DOHH2 (cell line): ENCODE data around the gene COX7A2.
A peak's percentile ranks its signal among the peaks of the same experiment; 100 is the strongest.

Experiments used
- H3F3A ChIP-seq: fragments of 200-600 bp; sonication (generic), shearing (Covaris generic); 2 replicates; pipeline ENCODE4 v1.6.0; 2016; ENCODE audit warnings: antibody characterized with exemption, mild to moderate bottlenecking; ENCODE audit not compliant: control insufficient read depth, insufficient read depth
- H3K27ac ChIP-seq: fragments of 200-600 bp; sonication (generic); 2 replicates; pipeline ENCODE4 v1.5.1; 2014; ENCODE audit warnings: low read depth, mild to moderate bottlenecking, low read length, moderate library complexity
- H3K27me3 ChIP-seq: fragments of 200-600 bp; sonication (generic); 2 replicates; pipeline ENCODE4 v1.6.1; 2014; ENCODE audit warnings: mild to moderate bottlenecking, low read length, mixed read lengths; ENCODE audit not compliant: control insufficient read depth
- H3K36me3 ChIP-seq: fragments of 200-600 bp; sonication (generic); 2 replicates; pipeline ENCODE4 v1.6.1; 2014; ENCODE audit warnings: mild to moderate bottlenecking, low read length, moderate library complexity, mixed read lengths; ENCODE audit not compliant: control insufficient read depth
- H3K4me1 ChIP-seq: fragments of 200-600 bp; sonication (generic); 2 replicates; pipeline ENCODE4 v1.6.1; 2014; ENCODE audit warnings: mild to moderate bottlenecking, low read length, mixed read lengths; ENCODE audit not compliant: control insufficient read depth
- H3K4me2 ChIP-seq: fragments of 200-600 bp; sonication (generic); 2 replicates; pipeline ENCODE4 v1.6.0; 2014; ENCODE audit warnings: mild to moderate bottlenecking, low read length, moderate library complexity
- H3K4me3 ChIP-seq: fragments of 200-600 bp; sonication (generic); 2 replicates; pipeline ENCODE4 v1.5.1; 2014; ENCODE audit warnings: mild to moderate bottlenecking, low read length, mixed read lengths
- H3K79me2 ChIP-seq: fragments of 200-600 bp; sonication (generic); 2 replicates; pipeline ENCODE4 v1.6.1; 2014; ENCODE audit warnings: mild to moderate bottlenecking, low read length, mixed read lengths; ENCODE audit not compliant: control insufficient read depth
- H3K9me2 ChIP-seq: fragments of 200-600 bp; sonication (generic); replicated peaks from 2 replicates; pipeline ENCODE4 v1.6.1; 2014; ENCODE audit warnings: mild to moderate bottlenecking, low read length, mixed read lengths; ENCODE audit not compliant: control insufficient read depth
- H3K9me3 ChIP-seq: fragments of 200-600 bp; sonication (generic); 2 replicates; pipeline ENCODE4 v1.6.1; 2014; ENCODE audit warnings: antibody characterized with exemption, low read length, mixed read lengths; ENCODE audit not compliant: control insufficient read depth, insufficient read depth
- H4K20me1 ChIP-seq: fragments of 200-600 bp; sonication (generic); 2 replicates; pipeline ENCODE4 v1.6.0; 2014; ENCODE audit warnings: low read depth, mild to moderate bottlenecking, antibody characterized with exemption, low read length, moderate library complexity; ENCODE audit not compliant: control insufficient read depth, insufficient read depth
- EZH2phosphoT487 ChIP-seq: fragments of 200-600 bp; sonication (generic); IDR thresholded peaks from 2 replicates; pipeline ENCODE4 v1.6.1; 2017; ENCODE audit warnings: borderline replicate concordance, mild to moderate bottlenecking, antibody characterized with exemption, low read length, moderate library complexity, mixed read lengths
- TF ChIP-seq, protein P1 (sequence below): fragments of 200-600 bp; sonication (generic); IDR thresholded peaks from one replicate; pipeline ENCODE4 v1.5.1; 2014; ENCODE audit warnings: antibody characterized with exemption, mild to moderate bottlenecking, low read depth, low read length; ENCODE audit not compliant: poor library complexity, severe bottlenecking

The COX7A2 gene

DNA sequence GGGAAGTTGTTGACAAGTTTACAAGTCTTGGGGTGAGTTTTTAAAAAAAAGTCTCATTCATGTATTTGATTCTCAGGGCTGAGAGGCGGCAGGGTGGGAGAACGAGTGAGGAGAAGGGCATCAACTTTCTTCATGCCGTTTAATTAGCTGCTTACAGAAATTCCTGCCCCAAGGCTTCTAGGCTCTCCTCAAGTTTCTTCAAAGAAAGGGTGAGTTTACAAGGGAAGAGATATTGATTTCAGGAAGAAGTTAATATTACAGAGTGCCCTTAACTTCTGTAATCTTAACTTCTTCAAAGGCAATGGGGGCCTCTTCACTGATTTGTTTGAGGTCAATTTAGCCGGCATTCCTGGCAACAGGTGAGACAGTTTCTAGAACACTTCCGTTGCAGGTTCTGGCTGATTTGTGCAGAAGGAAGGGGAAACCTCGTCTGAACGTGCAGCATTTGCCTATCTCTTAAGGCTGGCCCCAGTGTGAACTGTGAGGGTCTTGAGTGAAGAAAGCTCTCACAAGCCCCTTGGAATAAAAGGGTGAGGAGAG, 34.3 kb downstream of the COX7A2 start:
- no peak overlapping the region for H3K4me2 ChIP-seq
- no peaks in the 10 kb centered on the region for H3K36me3 ChIP-seq
- no peaks in the 10 kb centered on the region for H3K9me3 ChIP-seq
- no peaks in the 10 kb centered on the region for H4K20me1 ChIP-seq
- H3K4me3 ChIP-seq, result no peak overlapping the region
- H3K9me2 ChIP-seq, result no peaks in the 10 kb centered on the region
- no peaks in the 10 kb centered on the region for H3K79me2 ChIP-seq
- TF ChIP-seq, protein P1, sequence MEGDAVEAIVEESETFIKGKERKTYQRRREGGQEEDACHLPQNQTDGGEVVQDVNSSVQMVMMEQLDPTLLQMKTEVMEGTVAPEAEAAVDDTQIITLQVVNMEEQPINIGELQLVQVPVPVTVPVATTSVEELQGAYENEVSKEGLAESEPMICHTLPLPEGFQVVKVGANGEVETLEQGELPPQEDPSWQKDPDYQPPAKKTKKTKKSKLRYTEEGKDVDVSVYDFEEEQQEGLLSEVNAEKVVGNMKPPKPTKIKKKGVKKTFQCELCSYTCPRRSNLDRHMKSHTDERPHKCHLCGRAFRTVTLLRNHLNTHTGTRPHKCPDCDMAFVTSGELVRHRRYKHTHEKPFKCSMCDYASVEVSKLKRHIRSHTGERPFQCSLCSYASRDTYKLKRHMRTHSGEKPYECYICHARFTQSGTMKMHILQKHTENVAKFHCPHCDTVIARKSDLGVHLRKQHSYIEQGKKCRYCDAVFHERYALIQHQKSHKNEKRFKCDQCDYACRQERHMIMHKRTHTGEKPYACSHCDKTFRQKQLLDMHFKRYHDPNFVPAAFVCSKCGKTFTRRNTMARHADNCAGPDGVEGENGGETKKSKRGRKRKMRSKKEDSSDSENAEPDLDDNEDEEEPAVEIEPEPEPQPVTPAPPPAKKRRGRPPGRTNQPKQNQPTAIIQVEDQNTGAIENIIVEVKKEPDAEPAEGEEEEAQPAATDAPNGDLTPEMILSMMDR, result peak; percentile 11
- TF ChIP-seq EZH2phosphoT487, result no peak
- no peaks in the 10 kb centered on the region; the same call in 1 of the 2 replicates for H3K4me1 ChIP-seq
- no peak overlapping the region for H3K27ac ChIP-seq
- H3K27me3 ChIP-seq, result peaks cover 26% of the 10 kb centered on the region
- H3F3A ChIP-seq, result no peaks in the 10 kb centered on the region

DNA sequence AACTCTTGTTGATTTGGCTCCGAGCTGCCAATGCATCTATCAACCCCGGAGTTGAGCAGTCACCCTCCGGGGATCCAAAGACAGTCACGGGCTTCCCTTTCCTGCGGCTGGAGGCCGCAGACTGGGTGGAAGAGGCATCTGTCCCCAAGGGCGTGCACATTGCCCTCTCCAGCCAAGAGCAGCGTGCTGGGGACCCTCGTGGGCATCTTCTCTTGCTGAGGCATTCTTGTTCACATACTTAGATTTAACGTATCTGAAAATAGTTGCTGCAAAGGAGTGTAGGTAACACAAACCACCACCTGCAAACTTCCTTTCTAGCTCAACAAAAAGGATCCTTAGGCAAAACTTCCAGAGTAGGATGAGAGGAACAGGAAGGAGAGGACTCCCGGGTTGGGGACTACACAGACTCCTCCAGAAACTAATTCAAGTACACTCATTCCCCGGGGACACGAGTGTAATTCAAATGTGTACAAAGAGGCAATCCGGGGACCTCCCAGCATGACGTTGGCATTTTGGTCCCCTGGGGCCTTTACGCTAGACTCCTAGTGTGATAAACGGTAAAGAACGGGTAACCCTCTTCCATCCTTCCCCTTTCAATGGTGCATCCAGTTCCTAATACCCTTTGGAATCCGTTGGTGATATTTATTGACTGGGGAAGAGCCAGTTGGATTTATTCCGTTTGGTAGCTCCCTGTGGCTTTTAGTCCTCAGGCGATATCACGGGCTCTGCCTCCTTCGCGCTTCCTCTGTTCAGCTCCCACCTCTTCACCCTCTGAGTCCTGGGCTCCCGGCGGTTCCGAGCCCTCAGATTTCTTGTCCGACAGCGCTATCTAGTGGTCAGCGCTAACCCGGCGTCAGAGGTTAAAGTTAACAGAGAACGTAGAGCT, 35.1 kb downstream of the COX7A2 start:
- Histone ChIP-seq H3K4me3 (no peak overlapping the region), H3K27ac (no peak overlapping the region), H3F3A (no peaks in the 10 kb centered on the region), H3K4me1 (no peaks in the 10 kb centered on the region; the same call in 1 of the 2 replicates), H3K79me2 (no peaks in the 10 kb centered on the region), H3K36me3 (no peaks in the 10 kb centered on the region), H3K9me2 (no peaks in the 10 kb centered on the region), H3K4me2 (no peak overlapping the region), H4K20me1 (no peaks in the 10 kb centered on the region), H3K27me3 (peaks cover 28% of the 10 kb centered on the region), H3K9me3 (no peaks in the 10 kb centered on the region)
- TF ChIP-seq, protein P1, result peak; percentile 87
- no peak for TF ChIP-seq EZH2phosphoT487

DNA sequence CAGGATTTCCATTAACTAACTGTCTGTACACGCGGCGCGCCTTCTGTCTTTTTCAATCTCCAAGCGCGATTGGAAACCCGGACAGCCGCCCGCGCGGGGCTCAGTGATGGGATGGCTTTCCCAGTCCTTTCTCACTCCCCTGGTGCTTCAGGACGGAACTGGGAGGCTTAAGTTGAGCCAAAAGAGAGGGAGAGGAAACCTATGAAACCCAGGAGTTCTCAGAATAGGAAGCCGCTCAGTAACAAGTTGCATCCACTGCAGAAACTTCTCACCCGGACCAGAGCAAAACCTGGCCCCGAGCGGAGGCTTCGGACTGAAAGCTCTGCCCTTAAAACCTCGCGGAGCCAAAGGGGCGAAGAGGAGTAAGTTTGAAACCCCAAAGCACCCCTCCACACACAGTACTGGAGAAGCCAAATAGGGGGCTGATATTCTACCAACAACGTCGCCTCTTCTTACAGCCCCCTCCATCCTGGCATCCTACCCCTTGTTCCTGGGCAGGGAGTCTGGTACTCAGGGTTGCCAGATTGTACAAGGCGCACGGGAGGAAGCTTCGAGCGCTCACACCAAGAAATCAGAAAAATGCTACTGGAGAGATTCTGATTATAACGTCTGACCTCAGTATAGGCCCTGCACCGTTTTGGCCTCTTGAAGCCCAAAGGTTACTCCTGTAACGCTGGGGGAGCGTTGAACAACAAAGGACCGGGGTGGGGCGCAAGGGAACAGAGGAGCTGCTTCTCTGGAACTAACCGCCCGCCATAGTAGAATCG, 36.8 kb downstream of the COX7A2 start:
- no peak overlapping the region for H3K4me2 ChIP-seq
- H3K9me3 ChIP-seq, result no peaks in the 10 kb centered on the region
- peaks cover 28% of the 10 kb centered on the region for H3K27me3 ChIP-seq
- no peak for TF ChIP-seq EZH2phosphoT487
- TF ChIP-seq, protein P1, result no peak
- no peaks in the 10 kb centered on the region for H4K20me1 ChIP-seq
- H3K36me3 ChIP-seq, result no peaks in the 10 kb centered on the region
- no peaks in the 10 kb centered on the region for H3K79me2 ChIP-seq
- H3K27ac ChIP-seq, result no peak overlapping the region
- H3K4me3 ChIP-seq, result no peak overlapping the region
- H3K4me1 ChIP-seq, result no peaks in the 10 kb centered on the region; the same call in 1 of the 2 replicates
- H3F3A ChIP-seq, result no peaks in the 10 kb centered on the region
- H3K9me2 ChIP-seq, result no peaks in the 10 kb centered on the region
